HEK293 (cell line): Measurements from ENCODE around the gene BHLHE41.

Experiments used
- ATF2 ChIP-seq: fragments of 450-650 bp; formaldehyde crosslinking; IDR thresholded peaks from 2 replicates; pipeline ENCODE4 v1.5.1; 2016; ENCODE audit warnings: missing biosample characterization, missing genetic modification characterization, low read depth
- SETDB1 ChIP-seq: IDR thresholded peaks from one replicate; pipeline ENCODE4 v1.6.1; 2017; ENCODE audit warnings: mild to moderate bottlenecking, low read length, moderate library complexity, mixed read lengths; ENCODE audit not compliant: insufficient read length

GRCh38 chr12:26109343-26109881, 15.4 kb downstream of the BHLHE41 start:
- no peak for TF ChIP-seq ATF2
- no peak for TF ChIP-seq SETDB1
